Epidermal melanocyte (primary cell): Measurements from ENCODE around the gene HOXB1.

Experiments
- DNase-seq: peaks from one replicate; pipeline ENCODE4 v3.0.0; 2011; ENCODE audit warnings: low spot score; ENCODE audit not compliant: insufficient read length

The HOXB1 gene

DNA sequence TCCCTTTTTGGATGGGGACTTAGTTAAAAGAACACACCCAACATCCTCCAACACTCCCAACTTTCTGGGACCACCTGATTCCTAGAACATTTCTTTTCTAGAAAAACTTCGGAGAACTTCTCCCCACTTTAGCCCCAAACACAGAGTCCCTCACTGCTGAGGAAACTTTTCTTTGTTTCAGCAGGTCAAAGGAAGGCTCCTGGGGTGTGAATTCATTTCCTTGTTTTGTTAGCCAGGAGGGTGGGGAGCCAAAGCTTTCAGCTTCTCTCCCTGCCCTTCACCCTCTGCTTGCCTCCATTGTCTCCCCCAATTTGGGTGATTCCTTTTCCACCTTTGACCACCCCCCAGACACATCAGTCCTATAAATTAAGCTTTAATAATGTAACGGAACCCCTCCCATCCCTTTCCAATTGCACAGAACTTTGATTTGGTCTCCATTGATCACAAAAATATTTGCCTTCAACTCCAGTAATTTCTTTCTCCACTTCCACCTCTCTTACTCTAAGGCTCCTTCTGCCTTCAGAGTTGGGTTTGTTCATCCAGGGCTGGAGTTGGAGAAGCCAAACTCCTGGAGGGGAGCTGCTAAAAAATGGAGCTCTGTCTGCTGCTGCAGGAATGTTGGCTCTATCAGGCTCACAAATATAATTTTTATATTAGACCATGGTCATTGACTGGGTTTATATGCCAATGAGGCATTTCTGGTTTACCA, 37.0 kb upstream of the HOXB1 start:
- no peak for DNase-seq

DNA sequence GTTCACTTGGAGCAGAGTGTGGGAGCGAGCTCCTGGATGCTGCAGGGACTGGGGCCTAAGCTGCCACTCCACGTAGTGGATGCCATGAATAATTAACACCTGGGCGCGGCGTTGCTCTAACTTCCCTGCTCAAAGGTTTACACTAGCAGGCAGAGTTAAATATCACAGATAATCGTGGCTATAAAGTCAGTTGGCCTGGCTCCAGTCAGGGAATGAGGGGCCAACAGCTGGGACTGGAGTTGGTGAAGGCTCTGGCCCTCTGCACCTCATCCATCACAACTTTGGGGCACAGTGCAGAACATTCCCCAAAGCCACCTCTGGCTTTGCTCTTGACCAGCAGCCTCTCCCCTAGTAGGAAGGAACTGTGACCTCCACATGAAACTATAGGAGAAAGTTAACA, 36.4 kb upstream of the HOXB1 start:
- DNase-seq = no peak

- DNase-seq = no peak
Measured at GRCh38 chr17:48566717-48567116, 35.9 kb upstream of the HOXB1 start.

- DNase-seq = no peak
Measured at GRCh38 chr17:48565925-48566710, 35.3 kb upstream of the HOXB1 start.

DNA sequence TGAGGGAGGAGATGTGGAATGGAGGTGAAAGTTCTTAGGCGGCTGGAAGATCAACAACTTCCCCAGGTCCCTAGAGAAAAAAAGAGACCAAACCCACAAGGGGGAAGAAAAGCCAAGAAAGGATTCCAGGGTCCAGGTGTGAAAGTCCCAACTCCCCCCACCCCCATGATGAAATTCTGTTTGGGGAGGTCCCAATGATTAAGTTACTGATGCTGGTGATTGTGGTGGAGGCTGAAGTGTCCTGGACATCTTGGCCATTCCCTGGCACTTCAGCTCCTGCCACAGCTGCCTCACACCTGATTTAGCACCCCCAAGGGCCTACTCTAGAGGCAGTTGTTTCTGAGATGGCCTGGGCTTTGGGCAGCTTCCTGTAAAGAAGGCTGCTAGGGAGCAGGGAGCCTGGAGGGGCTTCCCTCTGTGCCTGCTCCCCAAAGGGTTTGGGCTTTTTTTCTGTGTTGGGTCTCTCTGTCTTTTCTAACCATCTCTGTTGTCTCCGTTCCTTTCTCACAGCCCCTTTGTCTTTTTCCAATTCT, 34.3 kb upstream of the HOXB1 start:
- DNase-seq = no peak

GRCh38 chr17:48564188-48565021, 33.6 kb upstream of the HOXB1 start:
- DNase-seq = no peak

DNA sequence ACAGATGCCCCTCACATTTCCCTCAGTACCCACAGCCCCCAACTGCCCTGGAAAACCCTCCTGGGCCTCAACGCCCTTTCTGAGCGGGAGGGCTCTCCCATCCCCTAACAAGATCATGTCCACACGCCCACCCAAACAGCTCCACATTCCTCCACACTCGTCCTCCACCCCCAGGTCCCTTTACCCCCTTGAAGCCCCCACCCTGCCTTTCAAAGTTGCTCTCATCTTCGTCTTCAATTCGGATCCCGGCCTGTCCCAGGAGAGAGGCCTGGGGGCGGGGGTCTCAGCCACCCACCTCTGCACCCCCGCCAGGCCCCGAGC, 33.0 kb upstream of the HOXB1 start:
- no peak for DNase-seq

DNA sequence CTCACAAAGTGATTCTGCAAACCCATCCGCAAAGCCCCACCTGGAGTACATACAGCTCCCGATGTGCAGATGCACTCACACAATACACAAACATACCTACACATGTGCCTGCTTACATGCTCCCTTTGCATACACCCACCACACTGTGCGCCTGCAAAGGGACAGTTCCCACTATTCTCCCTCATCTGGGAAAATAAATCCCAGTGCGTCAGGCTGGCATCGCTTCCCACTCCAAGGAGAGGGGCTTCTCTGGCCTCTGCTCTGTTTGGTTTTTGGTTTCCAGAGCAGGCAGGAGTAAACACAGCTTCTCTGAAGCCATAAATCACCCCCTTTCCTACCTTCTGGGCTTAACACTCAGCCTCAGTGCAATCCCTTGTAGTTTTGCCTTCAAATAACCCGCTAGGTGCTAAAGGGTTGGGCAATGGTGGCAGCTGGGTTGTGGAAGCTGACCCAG, 32.6 kb upstream of the HOXB1 start:
- no peak for DNase-seq

DNA sequence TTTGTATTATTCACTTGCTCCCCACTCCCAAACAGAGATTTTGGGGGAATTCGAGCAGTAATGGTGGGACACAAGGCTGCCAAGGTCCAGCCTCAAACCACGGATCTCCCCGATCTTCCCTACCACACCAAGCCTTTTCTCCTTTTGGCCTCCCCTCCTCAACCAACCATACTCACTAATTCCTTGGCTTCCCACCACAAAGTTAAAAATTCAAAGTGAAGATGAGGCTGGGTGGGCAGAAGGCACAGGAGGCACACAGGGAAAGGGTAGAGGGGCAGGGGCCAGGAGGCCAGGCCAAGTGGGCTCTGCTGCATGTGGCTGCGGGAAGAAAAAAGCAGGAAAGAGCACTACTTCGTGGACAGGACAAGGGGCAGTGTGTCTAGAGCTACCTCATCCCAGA, 32.1 kb upstream of the HOXB1 start:
- no peak for DNase-seq

DNA sequence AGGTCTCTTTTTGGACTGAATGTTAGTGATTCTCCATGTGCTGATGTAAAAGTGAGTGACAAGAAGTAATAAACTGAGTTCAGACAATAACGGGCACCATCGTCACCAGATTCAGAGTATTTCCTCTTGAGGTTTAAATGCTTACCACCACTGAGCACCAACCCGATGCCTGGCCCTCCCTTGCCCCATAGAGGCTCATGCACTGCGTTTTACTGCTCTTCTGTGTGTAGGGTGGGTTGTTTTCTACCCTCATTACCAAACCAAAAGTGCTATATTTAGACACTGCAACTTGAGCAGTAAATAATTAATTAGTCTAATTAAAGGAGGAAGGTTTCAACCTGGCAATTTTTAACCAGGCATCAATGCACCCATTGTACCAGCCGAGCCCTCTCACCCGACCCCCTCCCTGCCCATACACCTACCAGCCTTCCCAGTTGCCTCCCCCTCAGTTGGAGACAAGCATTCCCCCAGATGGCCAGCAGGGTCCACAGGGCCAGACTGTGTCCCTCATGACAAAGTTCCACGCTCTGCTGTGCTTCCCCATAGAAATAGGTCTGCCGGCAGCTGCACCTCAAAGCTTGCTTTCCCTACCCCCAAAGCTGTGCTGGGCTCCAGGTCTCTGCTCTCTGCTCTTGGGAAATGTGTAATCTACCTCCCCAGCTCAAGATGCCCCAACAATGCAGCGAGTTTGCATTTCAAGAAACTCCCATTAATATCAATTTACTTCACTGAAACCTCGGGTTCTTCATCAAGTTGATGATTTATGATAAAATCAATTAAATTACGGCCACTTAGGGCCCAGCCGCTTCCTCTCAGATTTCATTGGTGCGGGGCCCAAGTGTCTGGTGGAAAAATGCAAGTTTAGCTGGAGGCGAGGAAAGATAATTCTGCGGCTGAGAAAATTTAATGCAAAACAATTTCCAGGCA, 31.3 kb upstream of the HOXB1 start:
- no peak for DNase-seq

GRCh38 chr17:48559840-48560817, 29.3 kb upstream of the HOXB1 start:
- DNase-seq = no peak

- no peak for DNase-seq
Measured at GRCh38 chr17:48559122-48559839, 28.5 kb upstream of the HOXB1 start.

GRCh38 chr17:48558831-48559121, 28.0 kb upstream of the HOXB1 start:
- no peak for DNase-seq

DNA sequence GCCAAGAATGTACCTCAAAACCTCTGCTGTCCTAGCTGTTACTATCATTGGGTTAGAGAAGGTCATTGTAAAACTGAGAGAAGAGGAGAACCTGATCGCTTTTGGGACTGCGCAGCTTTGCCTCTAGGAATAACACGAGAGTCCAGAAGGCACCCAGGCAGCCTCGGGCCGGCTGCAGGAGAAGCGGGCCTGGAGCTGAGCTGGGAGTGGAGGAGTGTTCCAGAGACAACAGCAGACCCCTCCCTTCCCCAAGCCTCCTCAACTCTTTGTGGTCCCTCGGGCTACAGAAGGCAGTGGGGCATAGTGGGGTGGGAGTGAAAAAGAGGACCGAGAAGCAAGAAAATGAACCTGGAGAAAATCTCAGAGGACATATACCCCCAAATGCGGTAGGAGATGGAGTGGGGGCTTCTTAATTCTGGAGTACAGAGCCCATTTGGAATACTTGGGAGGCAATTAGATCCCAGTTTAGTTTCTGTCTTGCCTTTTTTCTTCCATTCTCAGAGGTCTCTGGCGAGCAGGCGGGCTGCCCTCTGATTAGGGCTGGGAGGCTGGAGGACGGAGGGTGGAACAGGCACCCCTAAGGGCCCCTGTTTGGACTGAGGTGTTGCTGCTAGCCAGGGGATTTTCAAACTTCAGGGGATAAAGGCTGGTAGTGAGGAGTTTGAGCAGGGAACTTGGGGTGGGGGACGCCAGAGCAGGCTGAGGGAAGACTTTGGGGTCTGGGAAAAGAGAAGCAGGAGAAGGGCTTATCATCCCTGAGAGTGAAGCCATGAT, 27.4 kb upstream of the HOXB1 start:
- no peak for DNase-seq

DNA sequence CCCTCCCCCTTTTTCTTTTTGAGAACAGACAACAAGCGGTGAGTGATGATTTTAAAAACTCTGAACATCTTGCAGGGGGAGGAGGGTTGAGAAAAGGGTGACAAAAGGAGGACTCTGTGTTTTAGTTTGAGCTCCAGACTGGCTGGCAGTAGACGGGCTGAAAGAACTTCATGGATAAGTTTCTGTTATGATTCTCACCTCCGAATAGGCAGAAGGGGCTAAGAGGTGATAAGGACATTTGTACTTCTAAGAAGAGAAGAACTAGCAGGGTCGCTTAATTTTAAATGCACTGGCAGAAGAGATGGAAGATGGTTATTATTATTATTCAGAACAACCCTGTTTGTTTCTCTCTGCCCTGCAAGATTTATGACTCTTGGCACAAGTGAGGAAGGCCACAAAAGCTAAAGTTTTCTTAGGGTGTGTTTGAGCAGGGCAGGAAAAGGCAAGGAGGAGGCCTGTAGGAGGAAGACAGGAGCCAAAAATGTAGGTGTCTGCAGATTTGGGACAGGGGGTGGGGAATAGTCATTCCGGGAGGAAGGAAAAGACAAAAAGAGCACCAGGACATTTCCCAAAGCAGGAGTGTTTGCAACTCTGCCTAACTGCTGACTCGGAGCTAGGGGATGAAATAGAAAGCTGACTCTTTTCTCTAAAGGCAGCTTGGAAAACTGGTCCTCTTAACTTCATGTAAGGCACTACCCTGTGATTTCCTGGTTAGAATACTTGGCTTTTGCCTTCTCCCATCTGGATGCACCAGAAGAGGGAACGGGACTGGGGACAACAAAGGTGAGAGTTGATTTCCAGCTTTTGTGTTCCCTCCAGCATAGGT, 26.0 kb upstream of the HOXB1 start:
- no peak for DNase-seq

- no peak for DNase-seq
Measured at GRCh38 chr17:48556229-48556575, 25.4 kb upstream of the HOXB1 start.
